A172 (cell line): ENCODE measurements around the gene ZNF76. TPM values are rescaled to one million over a fixed set of nuclear protein-coding genes. Genes with fewer than 3 reads are reported as not detected.

ENCODE experiments used
- DNase-seq: peaks from one replicate; pipeline ENCODE4 v3.0.0-alpha.2; 2015; ENCODE audit warnings: low spot score
- total RNA-seq: library from RNA; depleted of rRNA; stranded (reverse); fragments of >200 nt; shearing (Covaris generic); gene quantifications from 2 replicates; pipeline ENCODE4 v1.2.3, GENCODE V29; 2014

The ZNF76 gene
- total RNA-seq, 1 experiment from 2014 or later: 12.8 TPM

DNA sequence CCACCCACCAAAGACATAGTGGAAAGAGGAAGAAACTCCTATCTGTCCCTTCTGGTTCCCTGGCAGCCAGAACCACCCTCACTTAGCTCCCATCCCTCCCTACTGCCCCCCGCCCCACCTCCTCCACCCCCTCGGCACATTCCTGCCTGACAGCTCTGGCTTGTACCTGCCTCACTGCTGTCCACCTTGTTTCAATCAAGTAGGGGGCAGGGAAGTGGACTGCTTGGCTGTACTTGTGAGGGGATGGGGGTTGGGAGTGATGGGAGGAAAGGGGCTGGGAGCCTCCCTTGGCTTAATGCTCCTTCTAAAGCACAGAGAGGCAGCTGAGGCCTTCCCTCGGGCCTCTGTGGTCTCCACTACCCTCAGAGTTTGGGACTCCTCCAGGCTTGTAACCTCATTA lies 22.1 kb upstream of the ZNF76 start:
- no peak for DNase-seq

- DNase-seq: no peak
These were observed 20.7 kb upstream of the ZNF76 start for GRCh38 chr6:35238843-35239289.

DNA sequence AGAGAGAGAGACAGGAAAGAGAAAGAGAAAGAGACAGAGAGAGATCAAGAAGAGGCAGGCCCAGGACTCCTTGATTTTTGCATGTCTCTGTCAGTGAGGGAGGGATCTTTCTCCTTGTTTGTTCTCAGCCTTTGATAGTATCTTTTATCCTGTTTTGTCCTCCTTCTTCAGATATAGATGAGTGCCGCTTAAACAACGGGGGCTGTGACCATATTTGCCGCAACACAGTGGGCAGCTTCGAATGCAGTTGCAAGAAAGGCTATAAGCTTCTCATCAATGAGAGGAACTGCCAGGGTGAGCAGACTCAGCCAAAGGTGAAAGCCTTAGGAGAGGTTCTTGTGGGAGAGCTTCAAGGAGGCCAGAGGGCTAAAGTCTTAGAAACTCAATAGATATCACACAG lies 20.0 kb upstream of the ZNF76 start:
- DNase-seq: no peak

GRCh38 chr6:35240838-35241801 lies 18.4 kb upstream of the ZNF76 start:
- peak; percentile 39 for DNase-seq

- no peak for DNase-seq
These were observed 17.0 kb upstream of the ZNF76 start for GRCh38 chr6:35242486-35242885.

GRCh38 chr6:35242906-35243305 lies 16.6 kb upstream of the ZNF76 start:
- DNase-seq: no peak

DNA sequence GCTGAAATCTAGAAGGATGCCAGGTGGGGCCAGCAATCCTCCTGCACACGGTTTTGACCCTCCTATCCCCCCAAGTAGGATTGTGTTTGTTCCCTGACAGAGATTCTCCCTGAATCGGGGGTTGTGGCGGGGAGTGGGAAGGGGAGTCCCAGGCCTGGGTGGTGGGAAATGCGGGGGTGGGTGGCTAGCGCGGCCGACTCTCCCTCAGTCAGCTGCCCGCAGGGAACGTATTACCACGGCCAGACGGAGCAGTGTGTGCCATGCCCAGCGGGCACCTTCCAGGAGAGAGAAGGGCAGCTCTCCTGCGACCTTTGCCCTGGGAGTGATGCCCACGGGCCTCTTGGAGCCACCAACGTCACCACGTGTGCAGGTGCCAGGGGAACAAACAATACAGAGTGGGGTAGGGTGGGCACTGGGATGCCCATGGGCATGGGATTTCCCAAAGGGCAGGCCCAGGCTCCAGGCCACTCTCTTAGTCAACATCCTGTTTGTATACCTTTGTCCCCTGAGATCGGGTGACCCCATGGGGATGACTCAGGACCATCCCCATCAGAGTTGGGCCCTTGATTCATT lies 16.1 kb upstream of the ZNF76 start:
- DNase-seq: no peak

- no peak for DNase-seq
These were observed 15.0 kb upstream of the ZNF76 start for GRCh38 chr6:35244551-35244950.

DNA sequence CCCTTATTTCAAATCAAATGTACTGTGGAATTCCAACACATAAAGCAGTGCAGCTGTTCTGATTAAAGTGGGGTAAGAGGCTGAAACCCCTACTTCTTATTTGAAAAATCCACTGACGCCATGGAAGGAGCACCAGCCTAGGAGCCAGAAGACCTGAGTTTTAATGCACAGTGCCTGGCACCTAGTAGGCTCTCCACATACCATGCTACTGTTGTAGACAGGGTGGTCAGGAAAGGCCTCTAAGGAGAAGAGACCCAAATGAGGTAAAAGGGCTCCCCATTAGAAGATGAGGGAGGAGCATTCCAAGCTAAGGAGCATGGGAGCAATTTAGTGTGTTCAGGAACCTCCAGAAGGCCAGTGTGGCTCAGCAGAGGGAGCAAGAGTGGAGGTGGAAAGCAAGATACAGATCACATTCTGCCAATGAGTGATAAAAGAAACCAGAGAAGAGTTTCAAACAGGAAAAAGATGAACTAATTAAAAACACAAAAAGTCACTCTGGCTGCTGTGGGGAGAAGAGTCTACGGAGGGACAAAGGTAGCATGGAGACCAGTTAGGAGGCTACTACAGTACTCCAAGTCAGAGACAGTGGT lies 11.8 kb upstream of the ZNF76 start:
- DNase-seq: no peak

GRCh38 chr6:35248300-35248699 lies 11.2 kb upstream of the ZNF76 start:
- no peak for DNase-seq

DNA sequence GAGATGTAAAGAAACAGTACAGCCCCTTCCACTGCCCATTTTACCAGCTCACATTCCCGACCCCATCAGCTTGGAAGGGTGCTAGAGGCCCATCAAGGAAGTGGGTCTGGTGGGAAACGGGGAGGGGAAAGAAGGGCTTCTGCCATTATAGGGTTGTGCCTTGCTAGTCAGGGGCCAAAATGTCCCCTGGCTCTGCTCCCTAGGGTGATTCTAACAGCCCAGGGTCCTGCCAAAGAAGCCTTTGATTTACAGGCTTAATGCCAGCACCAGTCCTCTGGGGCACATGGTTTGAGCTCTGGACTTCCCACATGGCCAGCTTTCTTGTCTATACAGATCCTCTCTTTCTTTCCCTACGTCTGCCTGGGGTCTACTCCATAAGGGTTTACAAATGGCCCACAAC lies 10.6 kb upstream of the ZNF76 start:
- no peak for DNase-seq

- DNase-seq: no peak
These were observed 7.6 kb upstream of the ZNF76 start for GRCh38 chr6:35251949-35252348.

DNA sequence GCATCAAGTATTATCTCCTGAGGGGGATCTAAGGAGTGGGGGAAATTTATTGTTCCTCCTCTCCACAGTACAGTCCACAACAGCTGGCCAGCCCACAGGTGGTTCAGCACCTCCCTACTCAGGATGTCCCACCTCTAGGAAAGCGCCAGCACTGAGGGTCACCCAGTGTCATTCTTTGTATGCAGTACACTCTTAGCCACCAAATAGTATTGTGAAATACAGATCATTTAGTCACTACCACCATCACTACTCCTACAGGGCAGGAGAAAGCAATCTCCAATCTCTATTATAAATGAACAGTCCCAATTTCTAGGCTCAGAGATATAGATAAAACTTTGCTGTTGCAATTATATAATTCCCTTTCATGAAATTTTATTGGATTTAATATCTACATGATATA lies 6.3 kb upstream of the ZNF76 start:
- no peak for DNase-seq

GRCh38 chr6:35258336-35258735 lies 1.2 kb upstream of the ZNF76 start:
- no peak for DNase-seq

DNA sequence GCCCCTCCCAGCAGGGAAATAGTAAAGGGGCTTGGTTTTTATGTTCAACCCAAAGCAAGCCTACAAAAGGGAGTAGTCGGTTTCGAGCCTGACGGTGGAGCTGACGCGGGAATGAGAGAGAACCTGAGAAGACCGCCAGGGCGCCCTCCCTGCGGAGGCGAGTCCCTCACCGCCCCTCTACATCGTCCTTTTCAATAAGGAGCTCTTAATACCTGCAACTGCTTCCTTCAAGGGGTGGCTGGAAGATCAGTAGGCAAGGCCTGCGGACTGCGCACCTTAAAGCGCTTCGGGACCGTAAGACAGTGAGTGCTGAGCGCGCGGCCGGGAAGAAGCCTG lies 709 bp upstream of the ZNF76 start:
- no peak for DNase-seq

DNA sequence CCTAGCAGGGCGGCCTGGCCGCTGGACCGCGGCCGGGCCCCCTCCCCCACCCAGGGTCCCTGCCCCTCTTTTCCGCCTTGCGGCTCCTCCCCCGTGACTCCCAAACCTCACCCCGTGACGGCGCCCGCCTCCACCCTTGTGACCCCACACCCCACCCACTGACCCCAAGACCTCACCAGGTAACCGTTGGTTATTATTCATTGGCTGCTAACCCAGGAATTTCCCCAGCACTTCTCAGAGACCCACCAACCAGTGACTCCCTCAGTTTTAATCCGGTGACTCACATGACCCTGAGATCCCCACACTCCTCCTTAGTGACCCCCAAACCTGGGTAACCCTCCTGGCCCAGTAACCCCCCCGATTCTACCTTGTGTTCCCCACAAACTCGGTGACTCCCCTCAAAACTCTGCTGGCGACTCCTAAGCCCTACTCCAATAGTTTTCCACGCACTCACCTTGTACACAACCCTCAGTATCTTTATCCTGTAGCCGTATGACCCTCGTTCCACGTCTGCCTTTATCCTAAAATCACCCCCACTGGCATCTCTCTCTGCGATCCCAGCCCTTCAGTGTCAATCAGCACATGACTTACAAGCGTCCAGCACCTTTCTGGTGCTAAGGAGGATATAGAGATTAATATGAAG lies 534 bp downstream of the ZNF76 start:
- peak; percentile 49 for DNase-seq

GRCh38 chr6:35260591-35261570 lies 1.3 kb downstream of the ZNF76 start:
- DNase-seq: no peak

- DNase-seq: no peak
These were observed 3.1 kb downstream of the ZNF76 start for GRCh38 chr6:35262596-35262995.

DNA sequence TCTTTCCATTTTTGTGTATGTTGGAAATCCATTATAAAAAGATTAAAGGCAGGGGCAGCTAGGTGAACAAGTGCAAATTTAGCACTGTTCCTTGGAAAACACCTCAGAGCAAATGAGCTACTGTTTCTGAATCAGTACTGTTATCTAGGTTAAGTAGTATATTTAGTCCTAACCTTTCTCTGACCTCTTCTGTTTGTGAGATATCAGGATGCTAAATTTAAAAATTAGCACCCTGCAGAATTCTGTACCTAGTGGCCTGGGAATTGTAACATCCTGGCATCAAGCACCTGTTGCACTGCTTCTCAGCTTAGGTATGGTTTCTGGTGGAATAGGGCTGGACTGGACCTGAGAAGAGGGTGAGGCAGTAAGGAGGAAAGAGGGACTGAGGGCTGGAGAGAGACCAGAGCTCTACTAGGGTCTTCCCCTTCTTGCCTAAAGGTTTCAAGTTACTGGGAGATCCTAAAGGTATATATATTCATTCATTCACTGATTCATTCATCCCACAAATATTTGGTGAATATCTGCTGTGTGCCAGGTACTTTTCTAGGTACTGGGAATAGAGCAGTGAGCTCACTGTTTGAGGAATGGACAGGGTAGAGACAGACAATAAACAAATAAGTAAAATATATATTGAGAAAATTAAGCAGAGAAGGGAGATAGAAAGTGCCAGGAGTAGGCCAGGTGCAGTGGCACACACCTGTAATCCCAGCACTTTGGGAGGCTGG lies 5.2 kb downstream of the ZNF76 start:
- no peak for DNase-seq

GRCh38 chr6:35265523-35265922 lies 6.0 kb downstream of the ZNF76 start:
- no peak for DNase-seq

DNA sequence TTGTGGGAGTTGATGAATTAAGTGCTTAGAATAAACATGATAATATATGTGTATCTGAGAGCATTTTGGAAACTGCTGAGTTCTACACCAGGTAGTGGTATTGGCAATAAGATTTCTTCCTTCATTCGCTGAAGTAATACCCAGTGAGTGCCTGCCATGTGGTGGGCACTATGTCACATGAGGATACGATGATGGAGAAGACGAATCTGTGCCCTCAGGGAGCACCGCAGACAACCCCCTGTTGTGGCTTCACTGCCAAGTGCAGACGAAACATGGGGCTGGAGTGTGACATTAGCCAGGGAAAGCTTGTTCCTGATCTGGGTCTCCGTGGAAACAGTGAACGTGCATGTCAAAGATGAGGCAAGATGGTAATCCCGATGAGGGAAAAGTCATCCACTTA lies 7.9 kb downstream of the ZNF76 start:
- no peak for DNase-seq
